GM21717 (cell line): ENCODE data around the gene GNG7.

Experiments
- ATAC-seq: cut with Tn5 transposase; IDR thresholded peaks from one replicate; pipeline ENCODE4 v1.9.1; 2021; ENCODE audit warnings: mild to moderate bottlenecking, moderate library complexity; ENCODE audit not compliant: unreplicated experiment

The GNG7 gene

GRCh38 chr19:2492870-2493269 lies 209.6 kb downstream of the GNG7 start:
- ATAC-seq, result no peak

GRCh38 chr19:2491130-2491801 lies 211.2 kb downstream of the GNG7 start:
- ATAC-seq, result no peak

- ATAC-seq, result no peak
Observed at GRCh38 chr19:2490659-2491058, 211.8 kb downstream of the GNG7 start.

GRCh38 chr19:2488942-2489731 lies 213.4 kb downstream of the GNG7 start:
- no peak for ATAC-seq

- no peak for ATAC-seq
Observed at GRCh38 chr19:2488405-2488941, 214.0 kb downstream of the GNG7 start.

- no peak for ATAC-seq
Observed at GRCh38 chr19:2487842-2488241, 214.7 kb downstream of the GNG7 start.

- no peak for ATAC-seq
Observed at GRCh38 chr19:2487090-2487489, 215.4 kb downstream of the GNG7 start.

- ATAC-seq, result no peak
Observed at GRCh38 chr19:2485428-2485827, 217.1 kb downstream of the GNG7 start.

GRCh38 chr19:2484178-2484937 lies 218.1 kb downstream of the GNG7 start:
- ATAC-seq, result no peak

GRCh38 chr19:2483484-2484151 lies 218.9 kb downstream of the GNG7 start:
- no peak for ATAC-seq

GRCh38 chr19:2483084-2483483 lies 219.4 kb downstream of the GNG7 start:
- ATAC-seq, result no peak

GRCh38 chr19:2482354-2483038 lies 220.0 kb downstream of the GNG7 start:
- ATAC-seq, result no peak

- no peak for ATAC-seq
Observed at GRCh38 chr19:2481466-2481865, 221.0 kb downstream of the GNG7 start.

GRCh38 chr19:2479556-2480194 lies 222.8 kb downstream of the GNG7 start:
- ATAC-seq, result no peak

- ATAC-seq, result no peak
Observed at GRCh38 chr19:2478756-2479555, 223.5 kb downstream of the GNG7 start.

GRCh38 chr19:2478278-2478755 lies 224.2 kb downstream of the GNG7 start:
- no peak for ATAC-seq

GRCh38 chr19:2477732-2478191 lies 224.7 kb downstream of the GNG7 start:
- no peak for ATAC-seq

- no peak for ATAC-seq
Observed at GRCh38 chr19:2477141-2477710, 225.3 kb downstream of the GNG7 start.
